H9 (cell line): Measurements from ENCODE around the gene SERINC1. TPM values are rescaled to one million over a fixed set of nuclear protein-coding genes. Genes with fewer than 3 reads are reported as not detected.
"Not testable (repeated sequence)": the region's sequence is repeated elsewhere in the genome, so short reads cannot be mapped to it uniquely, and the experiment has no call there.

Experiments used
- DNase-seq: peaks from one replicate; pipeline ENCODE4 v3.0.0-alpha.2; 2017
- H2AFZ ChIP-seq: one replicate; pipeline ENCODE4 v1.6.1; 2013; ENCODE audit warnings: mild to moderate bottlenecking, low read length, control low read depth, moderate library complexity
- H2AK5ac ChIP-seq: 2 replicates; pipeline ENCODE4 v1.6.1; 2013; ENCODE audit warnings: low read length, control low read depth, mixed read lengths; ENCODE audit not compliant: insufficient read length
- H2BK120ac ChIP-seq: one replicate; pipeline ENCODE4 v1.6.1; 2013; ENCODE audit warnings: low read depth, mild to moderate bottlenecking, low read length, control low read depth, inconsistent platforms; ENCODE audit not compliant: poor library complexity, severe bottlenecking
- H2BK12ac ChIP-seq: 2 replicates; pipeline ENCODE4 v1.6.1; 2013; ENCODE audit warnings: low read length, control low read depth, mixed read lengths, low read depth; ENCODE audit not compliant: insufficient read length
- H2BK15ac ChIP-seq: 2 replicates; pipeline ENCODE4 v1.6.1; 2013; ENCODE audit warnings: low read depth, low read length, control low read depth
- H2BK20ac ChIP-seq: one replicate; pipeline ENCODE4 v1.6.1; 2013; ENCODE audit warnings: low read depth, mild to moderate bottlenecking, low read length, control low read depth, inconsistent platforms; ENCODE audit not compliant: poor library complexity, severe bottlenecking
- H2BK5ac ChIP-seq: 2 replicates; pipeline ENCODE4 v1.6.1; 2013; ENCODE audit warnings: low read length, control low read depth, mixed read lengths; ENCODE audit not compliant: insufficient read length
- H3K14ac ChIP-seq: 2 replicates; pipeline ENCODE4 v1.6.1; 2013; ENCODE audit warnings: low read length, control low read depth; ENCODE audit not compliant: insufficient read depth
- H3K18ac ChIP-seq: 2 replicates; pipeline ENCODE4 v1.6.1; 2013; ENCODE audit warnings: low read depth, mild to moderate bottlenecking, mixed read lengths, low read length, control low read depth; ENCODE audit not compliant: insufficient read length
- H3K23ac ChIP-seq: 2 replicates; pipeline ENCODE4 v1.6.1; 2013; ENCODE audit warnings: low read length, control low read depth, mixed read lengths, low read depth; ENCODE audit not compliant: insufficient read length
- H3K23me2 ChIP-seq: 2 replicates; pipeline ENCODE4 v1.6.1; 2013; ENCODE audit warnings: low read depth, mild to moderate bottlenecking, mixed read lengths, low read length, control low read depth; ENCODE audit not compliant: insufficient read length, poor library complexity, severe bottlenecking
- H3K27ac ChIP-seq: 2 replicates; pipeline ENCODE4 v1.5.1; 2013; ENCODE audit warnings: low read length, control low read depth, mixed read lengths, low read depth; ENCODE audit not compliant: insufficient read length
- H3K27me3 ChIP-seq: 2 replicates; pipeline ENCODE4 v1.6.1; 2013; ENCODE audit warnings: low read length, control low read depth, inconsistent platforms; ENCODE audit not compliant: insufficient read depth
- H3K4ac ChIP-seq: 2 replicates; pipeline ENCODE4 v1.6.1; 2013; ENCODE audit warnings: low read depth, mild to moderate bottlenecking, control low read depth, inconsistent platforms, low read length, moderate library complexity
- H3K4me1 ChIP-seq: 2 replicates; pipeline ENCODE4 v1.6.1; 2013; ENCODE audit warnings: low read length, control low read depth, inconsistent platforms; ENCODE audit not compliant: insufficient read depth
- H3K4me2 ChIP-seq: 2 replicates; pipeline ENCODE4 v1.6.1; 2013; ENCODE audit warnings: low read length, control low read depth, mixed read lengths; ENCODE audit not compliant: insufficient read length, insufficient read depth
- H3K56ac ChIP-seq: 2 replicates; pipeline ENCODE4 v1.6.1; 2013; ENCODE audit warnings: low read depth, mild to moderate bottlenecking, mixed read lengths, low read length, control low read depth; ENCODE audit not compliant: insufficient read length
- H3K79me1 ChIP-seq: 2 replicates; pipeline ENCODE4 v1.6.1; 2013; ENCODE audit warnings: low read depth, mild to moderate bottlenecking, moderate library complexity, low read length, control low read depth, inconsistent platforms; ENCODE audit not compliant: insufficient read depth, poor library complexity, severe bottlenecking
- H3K79me2 ChIP-seq: 2 replicates; pipeline ENCODE4 v1.6.1; 2013; ENCODE audit warnings: low read length, control low read depth, inconsistent platforms; ENCODE audit not compliant: insufficient read depth
- H3K9ac ChIP-seq: 2 replicates; pipeline ENCODE4 v1.6.1; 2013; ENCODE audit warnings: low read length, control low read depth, mixed read lengths; ENCODE audit not compliant: insufficient read length; ENCODE audit errors: extremely low read depth
- H3K9me3 ChIP-seq: one replicate; pipeline ENCODE4 v1.6.1; 2013; ENCODE audit warnings: low read depth, low read length, inconsistent platforms; ENCODE audit not compliant: control insufficient read depth
- H3T11ph ChIP-seq: one replicate; pipeline ENCODE4 v1.6.1; 2013; ENCODE audit warnings: mild to moderate bottlenecking, low read length, control low read depth, inconsistent platforms
- H4K20me1 ChIP-seq: one replicate; pipeline ENCODE4 v1.6.1; 2013; ENCODE audit not compliant: control insufficient read depth, insufficient read length, insufficient read depth
- H4K5ac ChIP-seq: 2 replicates; pipeline ENCODE4 v1.6.1; 2013; ENCODE audit warnings: low read depth, mild to moderate bottlenecking, mixed read lengths, low read length, control low read depth; ENCODE audit not compliant: insufficient read length
- H4K8ac ChIP-seq: replicated peaks from 2 replicates; pipeline ENCODE4 v1.6.1; 2013; ENCODE audit warnings: low read length, control low read depth, mixed read lengths, low read depth; ENCODE audit not compliant: insufficient read length
- H4K91ac ChIP-seq: 2 replicates; pipeline ENCODE4 v1.6.1; 2013; ENCODE audit warnings: low read depth, mild to moderate bottlenecking, moderate library complexity, mixed read lengths, low read length, control low read depth; ENCODE audit not compliant: insufficient read length
- H3K27ac Mint-ChIP-seq, 3 experiments: 2 replicates in 2 of 3; 3 replicates in 1 of 3; pipeline ENCODE4 v1.8.0; 2020 to 2021; ENCODE audit warnings: mixed read lengths in 3 of 3, mild to moderate bottlenecking in 1 of 3, moderate library complexity in 1 of 3
- H3K27me3 Mint-ChIP-seq: 2 replicates; pipeline ENCODE4 v1.8.0; 2021; ENCODE audit warnings: low read depth, mild to moderate bottlenecking, moderate library complexity, mixed read lengths
- H3K36me3 Mint-ChIP-seq, 3 experiments: 2 replicates in 2 of 3; 3 replicates in 1 of 3; pipeline ENCODE4 v1.8.0; 2020 to 2021; ENCODE audit warnings: low read depth in 3 of 3, mixed read lengths in 3 of 3; ENCODE audit not compliant: insufficient read depth in 1 of 3
- H3K4me1 Mint-ChIP-seq, 2 experiments: 2 replicates each; pipeline ENCODE4 v1.8.0; 2020; ENCODE audit warnings: mixed read lengths in 2 of 2
- H3K4me3 Mint-ChIP-seq, 2 experiments: 2 replicates in 1 of 2; 3 replicates in 1 of 2; pipeline ENCODE4 v1.8.0; 2020 to 2021; ENCODE audit warnings: mild to moderate bottlenecking in 2 of 2, mixed read lengths in 2 of 2, moderate library complexity in 1 of 2
- H3K9me3 Mint-ChIP-seq, 2 experiments: 2 replicates in 1 of 2; 3 replicates in 1 of 2; pipeline ENCODE4 v1.8.0; 2020; ENCODE audit warnings: mild to moderate bottlenecking in 2 of 2, mixed read lengths in 2 of 2, moderate library complexity in 1 of 2
- WGBS: extraction: QIAGEN DNeasy Blood & Tissue Kit; methylation state at CpG from one replicate; pipeline ENCODE4 v1.1.7; 2013; ENCODE audit warnings: missing lambda C conversion rate, low lambda C conversion rate, mixed read lengths; ENCODE audit not compliant: insufficient read length; ENCODE audit errors: extremely low coverage; 5-methylcytosine and 5-hydroxymethylcytosine counted together
- total RNA-seq: library from RNA; stranded (reverse); gene quantifications from 2 replicates; pipeline ENCODE4 v1.2.1, GENCODE V29; 2021
- TF ChIP-seq, protein P1 (sequence below): fragments of 200-600 bp; sonication (generic); conservative IDR thresholded peaks from 3 replicates; pipeline ENCODE4 v1.8.0; 2021; ENCODE audit warnings: antibody characterized with exemption, mild to moderate bottlenecking

The SERINC1 gene
- total RNA-seq, 1 experiment from 2014 or later, result 48.4 TPM

GRCh38 chr6:122461885-122462284, 9.7 kb downstream of the SERINC1 start:
- H2AFZ ChIP-seq, result no peak overlapping the region
- Mint-ChIP-seq H3K36me3 (peaks cover 0 to 14% (median 8%) of the 10 kb centered on the region in 3 experiments; a peak in 3 of 7 replicates), H3K27me3 (no peaks in the 10 kb centered on the region), H3K9me3 (no peaks in the 10 kb centered on the region), H3K4me3 (no peak overlapping the region), H3K4me1 (peaks cover 0 to 12% of the 10 kb centered on the region in 2 experiments; a peak in 2 of 4 replicates), H3K27ac (peak overlapping the region in 2 of 3 experiments; percentile 1 to 5; a peak in 1 of 7 replicates)
- H3K18ac ChIP-seq, result no peak overlapping the region
- H2BK5ac ChIP-seq, result no peak overlapping the region
- no peak overlapping the region for H3K27ac ChIP-seq
- no peaks in the 10 kb centered on the region for H3K4me1 ChIP-seq
- DNase-seq, result no peak
- no peaks in the 10 kb centered on the region for H4K20me1 ChIP-seq
- H3K9ac ChIP-seq, result no peak overlapping the region
- H3K79me2 ChIP-seq, result peaks cover 12% of the 10 kb centered on the region; the same call in 1 of the 2 replicates
- H4K91ac ChIP-seq, result no peak overlapping the region
- no peak overlapping the region for H3K4me2 ChIP-seq
- H4K8ac ChIP-seq, result no peak overlapping the region
- H4K5ac ChIP-seq, result no peak overlapping the region
- H2AK5ac ChIP-seq, result no peak overlapping the region
- no peak overlapping the region for H3K56ac ChIP-seq
- no peak overlapping the region for H2BK15ac ChIP-seq
- no peak overlapping the region for H2BK20ac ChIP-seq
- H3T11ph ChIP-seq, result no peak overlapping the region
- WGBS, result no CpG with 5 or more reads among the region's 2 CpGs
- H3K9me3 ChIP-seq, result no peaks in the 10 kb centered on the region
- peaks cover 8% of the 10 kb centered on the region for H3K79me1 ChIP-seq
- H2BK12ac ChIP-seq, result no peak overlapping the region
- H3K23me2 ChIP-seq, result no peaks in the 10 kb centered on the region
- no peaks in the 10 kb centered on the region for H3K27me3 ChIP-seq
- no peak overlapping the region for H3K23ac ChIP-seq
- no peak overlapping the region for H3K4ac ChIP-seq
- no peak overlapping the region for H2BK120ac ChIP-seq
- no peak overlapping the region for H3K14ac ChIP-seq
- TF ChIP-seq, protein P1, sequence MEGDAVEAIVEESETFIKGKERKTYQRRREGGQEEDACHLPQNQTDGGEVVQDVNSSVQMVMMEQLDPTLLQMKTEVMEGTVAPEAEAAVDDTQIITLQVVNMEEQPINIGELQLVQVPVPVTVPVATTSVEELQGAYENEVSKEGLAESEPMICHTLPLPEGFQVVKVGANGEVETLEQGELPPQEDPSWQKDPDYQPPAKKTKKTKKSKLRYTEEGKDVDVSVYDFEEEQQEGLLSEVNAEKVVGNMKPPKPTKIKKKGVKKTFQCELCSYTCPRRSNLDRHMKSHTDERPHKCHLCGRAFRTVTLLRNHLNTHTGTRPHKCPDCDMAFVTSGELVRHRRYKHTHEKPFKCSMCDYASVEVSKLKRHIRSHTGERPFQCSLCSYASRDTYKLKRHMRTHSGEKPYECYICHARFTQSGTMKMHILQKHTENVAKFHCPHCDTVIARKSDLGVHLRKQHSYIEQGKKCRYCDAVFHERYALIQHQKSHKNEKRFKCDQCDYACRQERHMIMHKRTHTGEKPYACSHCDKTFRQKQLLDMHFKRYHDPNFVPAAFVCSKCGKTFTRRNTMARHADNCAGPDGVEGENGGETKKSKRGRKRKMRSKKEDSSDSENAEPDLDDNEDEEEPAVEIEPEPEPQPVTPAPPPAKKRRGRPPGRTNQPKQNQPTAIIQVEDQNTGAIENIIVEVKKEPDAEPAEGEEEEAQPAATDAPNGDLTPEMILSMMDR, result no peak

DNA sequence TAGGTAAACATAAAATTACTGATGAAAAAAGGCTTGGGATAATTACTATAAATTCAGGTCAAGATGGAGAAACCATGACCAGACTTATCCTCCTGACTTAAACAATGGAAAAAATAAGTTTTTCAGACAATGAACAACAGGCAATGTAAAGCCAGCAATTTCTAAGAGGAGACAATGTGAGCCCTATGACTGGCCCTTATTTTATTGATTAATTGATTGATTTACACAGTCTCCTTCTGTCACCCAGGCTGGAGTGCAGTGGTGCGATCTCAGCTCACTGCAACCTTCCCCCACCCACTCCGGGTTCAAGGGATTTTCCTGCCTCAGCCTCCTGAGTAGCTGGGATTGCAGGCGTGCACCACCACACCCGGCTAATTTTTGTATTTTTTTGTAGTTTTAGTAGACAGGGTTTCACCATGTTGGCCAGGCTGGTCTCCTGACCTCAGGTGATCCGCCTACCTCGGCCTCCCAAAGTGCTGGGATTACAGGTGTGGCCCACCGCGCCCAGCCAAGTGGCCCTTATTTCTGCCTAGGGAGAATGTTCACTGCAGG, 11.7 kb downstream of the SERINC1 start:
- not testable (repeated sequence) for H3K27ac Mint-ChIP-seq, H4K5ac ChIP-seq, H4K91ac ChIP-seq, H4K8ac ChIP-seq, H3K9ac ChIP-seq, H3K4me1 ChIP-seq, H2BK15ac ChIP-seq, H2BK12ac ChIP-seq, H3K23me2 ChIP-seq, H4K20me1 ChIP-seq, H3K4me3 Mint-ChIP-seq, DNase-seq, H3K27me3 Mint-ChIP-seq, H3K23ac ChIP-seq, H3K27me3 ChIP-seq, H3K14ac ChIP-seq, H2BK20ac ChIP-seq, H2BK5ac ChIP-seq, H3K56ac ChIP-seq, H2AFZ ChIP-seq, H3K27ac ChIP-seq, H3K4me2 ChIP-seq, H3K9me3 Mint-ChIP-seq, H3T11ph ChIP-seq, H3K79me1 ChIP-seq, H2AK5ac ChIP-seq, H3K4ac ChIP-seq, H3K18ac ChIP-seq, H3K79me2 ChIP-seq, H3K9me3 ChIP-seq, H2BK120ac ChIP-seq
- Mint-ChIP-seq H3K36me3 (peaks cover 6 to 20% (median 13%) of the 10 kb centered on the region in 3 experiments; a peak in 6 of 7 replicates), H3K4me1 (peaks cover 0 to 12% of the 10 kb centered on the region in 2 experiments; a peak in 2 of 4 replicates)
- no CpG with 5 or more reads among the region's 8 CpGs for WGBS
